ENCODE measurements around the gene DAP3.

GRCh38 chr1:155691992-155692528, 3.2 kb downstream of the DAP3 start:
- TF ChIP-seq POLR2A (IDR thresholded peaks at IDR 0.05), result no peak
- no peak for TF ChIP-seq CTCF (IDR thresholded peaks at IDR 0.05 in 4 of 5, conservative IDR thresholded peaks at IDR 0.05 in 1 of 5)

All from gastrocnemius medialis (tissue), 4 donors.